Measurements from ENCODE around the gene SEL1L.
A peak's percentile ranks its signal among the peaks of the same experiment; 100 is the strongest.
"Not testable (repeated sequence)": the region's sequence is repeated elsewhere in the genome, so short reads cannot be mapped to it uniquely, and the experiment has no call there.

The SEL1L gene

DNA sequence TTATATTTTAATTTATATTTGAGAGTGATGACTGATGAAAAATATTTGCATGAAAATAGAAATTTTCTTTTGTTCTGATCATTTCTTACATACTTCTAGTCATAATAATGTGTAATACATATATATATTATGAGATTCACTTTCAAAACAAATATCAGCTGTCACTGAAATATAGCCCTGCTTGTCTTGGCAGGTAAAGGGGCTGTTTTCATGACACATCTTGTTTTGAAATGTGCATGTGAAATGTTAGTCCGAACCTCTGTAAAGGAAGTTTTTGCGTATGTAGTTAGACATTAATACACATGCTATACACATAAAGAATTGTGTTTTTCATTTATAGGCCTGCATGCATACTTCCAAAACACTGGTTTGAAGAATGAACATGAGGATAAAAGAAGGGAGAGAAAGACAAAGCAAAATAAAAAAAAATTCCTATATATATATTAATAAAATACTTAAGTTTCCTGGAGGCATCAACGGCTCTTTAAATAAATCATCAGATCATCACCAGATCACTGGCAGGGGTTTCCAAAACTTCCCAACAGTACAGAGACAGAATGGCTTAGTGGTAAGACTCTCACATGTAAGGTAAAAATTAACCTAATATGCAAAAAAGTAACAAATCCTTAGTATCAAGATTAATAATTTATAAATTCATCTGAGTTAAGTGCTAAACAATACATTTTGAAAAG, 60.1 kb downstream of the SEL1L start:
- DNase-seq, result no peak

- no peak for DNase-seq
These were observed 61.4 kb downstream of the SEL1L start for GRCh38 chr14:81472096-81472800.

GRCh38 chr14:81471062-81471461, 62.6 kb downstream of the SEL1L start:
- DNase-seq, result no peak

DNA sequence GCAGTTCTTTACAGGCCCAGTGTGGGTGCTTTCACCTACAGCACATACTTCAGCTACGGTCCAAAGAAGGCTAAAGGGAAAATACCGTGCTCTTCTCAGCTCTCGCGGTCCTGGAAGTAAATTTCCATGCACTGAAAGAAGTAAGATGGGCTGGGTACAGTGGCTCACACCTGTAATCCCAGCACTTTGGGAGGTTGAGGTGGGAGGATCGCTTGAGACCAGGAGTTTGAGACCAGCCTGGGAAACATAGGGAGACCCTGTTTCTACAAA, 63.2 kb downstream of the SEL1L start:
- not testable (repeated sequence) for DNase-seq

DNA sequence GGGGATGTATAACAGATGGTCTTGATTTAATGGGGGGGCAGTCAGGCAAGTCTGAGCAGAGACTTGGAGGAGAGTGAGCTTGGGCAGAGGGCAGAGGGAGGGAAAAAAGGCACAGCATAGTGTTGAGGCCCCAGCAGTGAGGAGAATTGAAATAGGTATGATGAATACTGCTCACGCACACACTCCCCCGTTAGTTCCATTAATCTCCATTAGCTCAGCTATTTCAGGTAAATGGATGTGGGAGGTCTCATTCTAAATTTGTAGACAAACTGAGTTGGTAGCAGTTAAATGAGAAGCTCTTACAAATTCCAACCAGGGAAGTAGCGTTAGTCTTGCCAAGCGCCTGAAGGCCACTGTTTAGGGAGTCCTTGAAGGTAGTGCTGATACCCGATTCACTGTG, 66.8 kb downstream of the SEL1L start:
- no peak for DNase-seq

DNA sequence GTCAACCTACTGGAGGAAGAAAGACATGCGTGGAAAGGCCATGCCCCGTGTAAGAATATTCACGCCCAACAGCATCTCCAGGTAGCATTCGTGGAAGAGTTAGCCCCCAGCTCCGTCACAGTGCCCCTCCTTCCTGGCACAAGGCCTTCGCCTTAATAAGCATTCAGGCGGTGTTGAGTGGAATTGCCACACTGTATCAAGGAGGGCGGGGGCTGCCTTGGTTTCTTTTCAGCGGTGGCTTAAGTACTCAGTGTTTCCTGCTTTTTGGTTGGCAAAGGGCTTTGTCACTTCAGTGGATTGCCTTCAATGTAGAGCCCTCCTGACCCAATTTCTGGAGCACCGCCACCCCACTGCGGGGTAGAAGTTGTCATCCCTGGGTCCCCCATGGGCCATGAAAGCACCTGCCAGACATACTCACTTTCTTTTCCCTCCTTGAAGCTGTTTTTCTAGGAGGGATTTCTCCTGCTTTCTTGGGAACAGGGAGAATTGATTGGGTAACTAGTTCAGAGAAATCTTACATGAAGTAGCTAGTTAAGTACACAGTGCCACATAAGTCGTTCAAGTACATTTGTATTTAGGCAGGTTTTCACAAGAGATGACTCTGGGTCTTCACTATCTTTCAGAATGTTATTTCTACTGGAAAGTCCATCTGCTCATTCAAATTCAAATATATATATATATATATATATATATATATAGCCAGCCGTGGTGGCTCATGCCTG, 68.0 kb downstream of the SEL1L start:
- DNase-seq, result no peak

DNA sequence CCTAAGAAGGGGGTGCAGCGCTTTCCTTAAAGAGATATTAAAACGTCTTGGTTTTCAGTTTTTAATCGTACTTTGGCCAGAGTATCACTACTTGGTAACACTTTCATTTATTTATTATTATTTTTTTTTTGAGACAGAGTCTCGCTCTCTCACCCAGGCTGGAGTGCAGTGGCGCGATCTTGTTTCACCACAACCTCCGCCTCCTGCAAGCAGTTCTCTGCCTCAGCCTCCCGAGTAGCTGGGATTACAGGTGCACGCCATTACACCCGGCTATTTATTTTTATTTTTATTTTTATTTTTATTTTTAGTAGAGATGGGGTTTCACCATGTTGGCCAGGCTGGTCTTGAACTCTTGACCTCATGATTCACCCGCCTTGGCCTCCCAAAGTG, 68.7 kb downstream of the SEL1L start:
- not testable (repeated sequence) for DNase-seq

GRCh38 chr14:81464253-81465002, 69.2 kb downstream of the SEL1L start:
- peak; percentile 68 for DNase-seq

- DNase-seq, result not testable (repeated sequence)
These were observed 71.3 kb downstream of the SEL1L start for GRCh38 chr14:81462356-81462755.

DNA sequence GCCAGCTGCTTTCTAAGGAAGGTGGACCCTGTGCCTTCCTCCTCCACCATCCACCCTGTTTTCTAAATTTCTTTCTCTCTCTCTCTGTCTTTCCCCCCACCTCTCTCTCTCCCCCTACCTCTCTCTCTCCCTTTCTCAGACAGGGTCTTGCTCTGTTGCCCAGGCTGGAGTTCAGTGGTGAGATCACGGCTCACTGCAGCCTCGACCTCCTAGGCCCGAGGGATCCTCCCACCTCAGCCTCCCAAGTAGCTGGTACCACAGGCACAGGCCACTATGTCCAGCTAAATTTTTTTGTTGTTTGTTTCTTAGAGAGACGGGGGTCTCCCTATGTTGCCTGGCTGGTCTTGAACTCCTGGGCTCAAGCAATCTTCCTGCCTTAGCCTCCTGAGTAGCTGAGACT, 73.7 kb downstream of the SEL1L start:
- no peak for DNase-seq

DNA sequence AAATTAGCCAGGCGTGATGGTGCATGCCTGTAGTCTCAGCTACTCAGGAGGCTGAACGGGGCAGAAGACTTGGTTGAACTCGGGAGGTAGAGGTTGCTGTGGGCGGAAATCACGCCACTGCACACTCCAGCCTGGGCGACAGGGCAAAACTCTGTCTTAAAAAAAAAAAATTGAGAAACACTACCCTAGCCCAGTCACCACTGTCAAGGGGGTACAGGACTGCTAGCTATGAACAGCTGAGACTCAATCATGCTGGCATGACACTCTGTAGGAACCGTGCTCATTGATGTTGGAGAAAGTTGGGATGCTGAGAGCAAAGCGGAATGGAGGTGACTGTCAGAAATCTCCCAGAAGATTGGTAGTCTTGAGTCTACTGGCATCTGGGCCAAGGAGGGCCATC, 75.3 kb downstream of the SEL1L start:
- DNase-seq, result no peak

DNA sequence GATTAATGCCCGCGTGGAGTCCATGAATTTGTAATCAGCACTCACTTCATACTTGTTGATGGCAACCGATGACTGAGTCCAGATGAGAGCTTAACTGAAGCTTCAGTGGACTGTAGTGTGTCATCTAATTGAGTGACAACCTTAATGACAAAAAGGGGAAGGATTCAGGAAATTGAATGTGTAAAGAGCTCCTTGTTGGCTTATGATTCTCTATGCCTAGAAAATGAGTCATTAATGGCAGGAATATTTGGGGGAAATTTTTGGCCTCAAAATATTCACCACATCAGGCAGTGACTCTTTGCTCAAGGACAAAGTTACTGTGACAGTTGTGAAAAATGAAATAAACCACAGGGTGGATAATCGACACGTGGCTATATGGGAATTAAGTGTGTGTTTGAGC, 78.3 kb downstream of the SEL1L start:
- no peak for DNase-seq

- no peak for DNase-seq
These were observed 79.0 kb downstream of the SEL1L start for GRCh38 chr14:81454572-81455218.

- DNase-seq, result peak; percentile 59
These were observed 80.4 kb downstream of the SEL1L start for GRCh38 chr14:81453166-81453766.

- DNase-seq, result no peak
These were observed 81.1 kb downstream of the SEL1L start for GRCh38 chr14:81452341-81453133.

- DNase-seq, result no peak
These were observed 82.7 kb downstream of the SEL1L start for GRCh38 chr14:81450976-81451375.

DNA sequence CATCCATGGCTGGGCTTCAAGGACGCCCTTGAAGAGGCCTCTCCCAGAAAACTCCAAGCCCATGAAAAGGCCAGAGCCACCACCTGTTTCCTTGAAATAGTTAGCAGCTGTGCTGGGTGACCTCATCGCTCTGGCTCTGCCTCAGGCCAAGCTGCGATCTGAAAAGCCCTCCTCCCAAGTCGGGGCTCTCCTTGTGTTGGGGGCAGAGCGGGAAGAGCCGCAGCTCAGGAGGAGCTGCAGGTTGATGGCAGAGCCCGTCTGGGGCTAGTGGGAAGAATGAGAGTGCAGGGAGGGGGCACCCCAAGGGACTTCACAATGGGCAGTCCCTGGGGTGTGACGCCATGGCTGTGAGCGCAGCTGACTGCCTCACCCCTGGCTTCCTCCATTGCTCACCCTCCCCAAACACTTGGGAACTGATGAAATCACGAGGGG, 83.5 kb downstream of the SEL1L start:
- DNase-seq, result no peak

DNA sequence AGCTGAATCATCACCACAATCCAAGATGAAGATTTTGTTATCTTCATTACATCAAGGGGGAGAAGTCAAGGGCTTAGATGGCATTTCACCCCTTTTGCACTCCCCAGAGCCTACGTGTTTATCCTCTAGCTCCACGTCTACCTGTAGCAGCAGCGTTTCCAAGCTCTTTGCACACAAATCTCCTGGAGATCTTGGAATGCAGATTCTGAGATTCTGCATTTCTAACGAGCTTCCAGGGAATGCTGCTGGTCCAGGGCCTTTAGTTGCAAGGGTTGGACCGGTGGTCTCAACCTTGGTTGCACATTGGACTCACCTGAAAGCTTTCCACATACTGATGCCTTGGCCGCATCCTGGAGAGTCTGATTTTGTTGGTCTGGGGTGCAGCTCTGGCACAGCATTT, 84.1 kb downstream of the SEL1L start:
- DNase-seq, result no peak

GRCh38 chr14:81449114-81449513, 84.5 kb downstream of the SEL1L start:
- no peak for DNase-seq

- DNase-seq, result no peak
These were observed 86.5 kb downstream of the SEL1L start for GRCh38 chr14:81447021-81447764.
